DND-41 (cell line): Measurements from ENCODE around the gene BAZ2A.

Experiments
- ATAC-seq: fragments of 200-7000 bp; cut with Tn5 transposase; 3 replicates; pipeline ENCODE4 v1.9.1; 2021; ENCODE audit warnings: low read depth; ENCODE audit not compliant: insufficient read depth
- DNase-seq: peaks from one replicate; pipeline ENCODE4 v3.0.0-alpha.2; 2020
- H2AFZ ChIP-seq: 2 replicates; pipeline ENCODE4 v1.6.0; 2012; ENCODE audit warnings: low read depth, low read length
- H3K27ac ChIP-seq: 2 replicates; pipeline ENCODE4 v1.5.1; 2012; ENCODE audit warnings: low read length, inconsistent platforms
- H3K27me3 ChIP-seq: fragments of 200-600 bp; sonication (generic); 2 replicates; pipeline ENCODE4 v1.6.0; 2012; ENCODE audit warnings: low read length, mild to moderate bottlenecking, inconsistent platforms; ENCODE audit not compliant: insufficient read depth, poor library complexity
- H3K36me3 ChIP-seq: 2 replicates; pipeline ENCODE4 v1.5.1; 2012; ENCODE audit warnings: low read length, inconsistent platforms; ENCODE audit not compliant: insufficient read depth
- H3K4me1 ChIP-seq: 2 replicates; pipeline ENCODE4 v1.5.1; 2012; ENCODE audit warnings: mild to moderate bottlenecking, low read length; ENCODE audit not compliant: insufficient read depth
- H3K4me2 ChIP-seq: 2 replicates; pipeline ENCODE4 v1.6.0; 2012; ENCODE audit warnings: mild to moderate bottlenecking, moderate library complexity, low read length, inconsistent platforms; ENCODE audit not compliant: insufficient read depth
- H3K4me3 ChIP-seq, 2 experiments: fragments of 200-600 bp in 1 of 2; shearing (Covaris generic) in 1 of 2; 2 replicates each; pipeline ENCODE4 v1.5.1; 2012 to 2016; ENCODE audit warnings: inconsistent platforms in 2 of 2, low read length in 2 of 2, mild to moderate bottlenecking in 2 of 2, low read depth in 1 of 2, moderate library complexity in 1 of 2
- H3K79me2 ChIP-seq: 2 replicates; pipeline ENCODE4 v1.6.0; 2012; ENCODE audit warnings: low read length, inconsistent platforms; ENCODE audit not compliant: insufficient read depth
- H3K9ac ChIP-seq: 2 replicates; pipeline ENCODE4 v1.6.0; 2012; ENCODE audit warnings: low read depth, mild to moderate bottlenecking, inconsistent platforms, low read length, moderate library complexity
- H3K9me3 ChIP-seq: 2 replicates; pipeline ENCODE4 v1.5.1; 2012; ENCODE audit warnings: low read length, moderate library complexity, mild to moderate bottlenecking, inconsistent platforms; ENCODE audit not compliant: insufficient read depth, severe bottlenecking
- H4K20me1 ChIP-seq: 2 replicates; pipeline ENCODE4 v1.6.0; 2012; ENCODE audit warnings: low read length; ENCODE audit not compliant: insufficient read depth
- EZH2 ChIP-seq: IDR thresholded peaks from 3 replicates; pipeline ENCODE4 v1.6.1; 2012; ENCODE audit warnings: borderline replicate concordance, low read depth, mild to moderate bottlenecking, moderate library complexity, low read length, inconsistent platforms; ENCODE audit not compliant: severe bottlenecking
- TF ChIP-seq, protein P1 (sequence below): IDR thresholded peaks from 2 replicates; pipeline ENCODE4 v1.5.1; 2012; ENCODE audit warnings: borderline replicate concordance, low read length, moderate library complexity, mild to moderate bottlenecking; ENCODE audit not compliant: poor library complexity, severe bottlenecking; ENCODE audit errors: extremely low read depth

The BAZ2A gene

DNA sequence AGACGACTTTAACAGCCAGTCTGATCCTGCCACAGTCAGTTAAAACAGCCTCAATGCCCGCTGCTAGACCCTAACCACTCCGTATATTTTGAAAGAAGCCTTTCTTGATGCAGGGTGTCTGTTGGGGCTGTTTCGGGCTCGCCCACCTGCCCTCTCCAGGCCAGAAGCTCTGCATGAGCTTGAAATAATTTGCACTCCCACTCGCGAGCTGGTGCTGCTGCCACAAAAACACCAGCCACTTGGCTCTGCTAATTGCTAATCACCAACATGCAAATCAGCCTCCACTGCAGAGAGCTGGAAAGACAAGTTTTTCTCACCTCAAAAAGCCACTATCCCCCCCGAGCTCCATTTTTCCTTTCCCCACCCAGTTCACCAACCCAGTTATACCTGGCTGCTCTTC lies 15.5 kb downstream of the BAZ2A start:
- no peak for DNase-seq
- Histone ChIP-seq H2AFZ (no peak overlapping the region), H3K9ac (no peak overlapping the region), H3K9me3 (no peaks in the 10 kb centered on the region), H3K27me3 (no peaks in the 10 kb centered on the region), H3K27ac (no peak overlapping the region), H3K36me3 (peaks cover 84% of the 10 kb centered on the region), H3K4me1 (no peaks in the 10 kb centered on the region), H4K20me1 (peaks cover 13% of the 10 kb centered on the region), H3K4me3 (no peak overlapping the region), H3K4me2 (no peak overlapping the region), H3K79me2 (peaks cover 33% of the 10 kb centered on the region)
- no peak for TF ChIP-seq EZH2
- TF ChIP-seq, protein P1, sequence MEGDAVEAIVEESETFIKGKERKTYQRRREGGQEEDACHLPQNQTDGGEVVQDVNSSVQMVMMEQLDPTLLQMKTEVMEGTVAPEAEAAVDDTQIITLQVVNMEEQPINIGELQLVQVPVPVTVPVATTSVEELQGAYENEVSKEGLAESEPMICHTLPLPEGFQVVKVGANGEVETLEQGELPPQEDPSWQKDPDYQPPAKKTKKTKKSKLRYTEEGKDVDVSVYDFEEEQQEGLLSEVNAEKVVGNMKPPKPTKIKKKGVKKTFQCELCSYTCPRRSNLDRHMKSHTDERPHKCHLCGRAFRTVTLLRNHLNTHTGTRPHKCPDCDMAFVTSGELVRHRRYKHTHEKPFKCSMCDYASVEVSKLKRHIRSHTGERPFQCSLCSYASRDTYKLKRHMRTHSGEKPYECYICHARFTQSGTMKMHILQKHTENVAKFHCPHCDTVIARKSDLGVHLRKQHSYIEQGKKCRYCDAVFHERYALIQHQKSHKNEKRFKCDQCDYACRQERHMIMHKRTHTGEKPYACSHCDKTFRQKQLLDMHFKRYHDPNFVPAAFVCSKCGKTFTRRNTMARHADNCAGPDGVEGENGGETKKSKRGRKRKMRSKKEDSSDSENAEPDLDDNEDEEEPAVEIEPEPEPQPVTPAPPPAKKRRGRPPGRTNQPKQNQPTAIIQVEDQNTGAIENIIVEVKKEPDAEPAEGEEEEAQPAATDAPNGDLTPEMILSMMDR: no peak
- no peak for ATAC-seq

DNA sequence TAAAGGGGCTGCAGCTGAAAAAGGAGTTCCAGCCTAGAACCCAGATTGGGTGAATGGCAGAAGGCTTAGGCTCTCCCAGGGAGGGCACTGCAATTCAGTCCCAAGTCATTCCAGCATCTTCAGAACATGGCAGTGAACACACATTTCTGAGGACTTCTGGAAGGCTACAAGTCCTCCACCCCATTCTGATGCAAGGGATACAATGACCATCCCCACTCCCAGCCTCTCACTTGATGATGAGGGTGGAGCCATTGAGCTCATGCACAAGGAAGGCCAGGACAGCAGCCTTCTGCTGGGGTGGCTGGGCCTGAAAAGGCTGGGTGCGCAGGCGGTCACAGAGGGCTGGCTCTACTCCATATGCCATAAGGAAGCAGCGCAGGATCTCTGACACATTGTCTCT lies 25.8 kb downstream of the BAZ2A start:
- Histone ChIP-seq H3K4me1 (no peaks in the 10 kb centered on the region), H4K20me1 (no peaks in the 10 kb centered on the region), H3K27me3 (no peaks in the 10 kb centered on the region), H2AFZ (no peak overlapping the region), H3K36me3 (peaks cover 88% of the 10 kb centered on the region), H3K27ac (no peak overlapping the region), H3K9ac (no peak overlapping the region), H3K4me3 (no peak overlapping the region), H3K79me2 (no peaks in the 10 kb centered on the region), H3K4me2 (no peak overlapping the region), H3K9me3 (no peaks in the 10 kb centered on the region)
- ATAC-seq: no peak
- no peak for DNase-seq
- TF ChIP-seq EZH2: no peak
- TF ChIP-seq, protein P1: no peak

DNA sequence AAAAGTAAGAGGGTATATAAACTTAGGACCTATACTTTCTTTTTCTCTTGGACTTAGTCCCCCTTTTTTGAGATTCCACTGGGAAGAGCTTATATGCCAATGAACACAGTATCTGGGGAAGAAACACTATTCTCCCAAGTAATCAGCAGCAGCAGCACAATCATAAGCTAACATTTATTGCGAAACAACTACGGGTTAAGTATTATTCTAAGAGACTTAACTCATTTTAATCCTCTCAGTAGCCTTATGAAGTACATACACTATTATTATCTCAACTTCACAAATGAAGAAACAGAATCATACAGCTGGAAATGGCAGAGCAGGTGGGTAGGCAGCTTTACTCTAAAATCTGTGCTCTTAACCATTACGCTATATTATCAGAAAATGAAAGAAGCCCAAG lies 27.9 kb downstream of the BAZ2A start:
- no peaks in the 10 kb centered on the region for H3K4me1 ChIP-seq
- no peaks in the 10 kb centered on the region for H3K79me2 ChIP-seq
- peaks cover 98% of the 10 kb centered on the region for H3K36me3 ChIP-seq
- ATAC-seq (no peak), DNase-seq (no peak)
- no peak overlapping the region for H3K4me2 ChIP-seq
- H3K4me3 ChIP-seq: no peak overlapping the region
- TF ChIP-seq EZH2: no peak
- TF ChIP-seq, protein P1: no peak
- no peaks in the 10 kb centered on the region for H4K20me1 ChIP-seq
- no peaks in the 10 kb centered on the region for H3K27me3 ChIP-seq
- no peaks in the 10 kb centered on the region for H3K9me3 ChIP-seq
- H2AFZ ChIP-seq: no peak overlapping the region
- H3K9ac ChIP-seq: no peak overlapping the region
- no peak overlapping the region for H3K27ac ChIP-seq

DNA sequence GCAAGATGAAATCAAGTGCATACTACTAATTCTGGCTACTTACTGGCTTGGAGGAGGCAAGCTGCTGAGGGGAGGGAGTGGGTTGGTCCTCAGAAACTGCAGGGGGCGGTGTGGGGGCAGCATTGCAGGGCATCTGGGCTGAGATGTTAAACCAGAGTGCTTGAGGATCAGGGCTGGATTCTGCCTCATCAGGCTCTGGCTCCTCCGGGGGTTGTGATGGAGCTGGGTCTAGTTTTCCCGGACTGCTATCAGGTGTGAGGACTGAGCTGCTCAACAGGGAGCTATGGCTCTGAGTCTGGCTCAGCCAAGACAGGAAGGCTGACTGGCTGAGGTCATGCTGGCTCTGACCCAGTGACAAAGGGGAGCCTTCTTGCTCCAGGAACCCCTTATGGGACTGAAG lies 28.6 kb downstream of the BAZ2A start:
- H3K4me2 ChIP-seq: no peak overlapping the region
- no peak overlapping the region for H2AFZ ChIP-seq
- no peaks in the 10 kb centered on the region for H3K27me3 ChIP-seq
- H3K9ac ChIP-seq: no peak overlapping the region
- H3K4me3 ChIP-seq: no peak overlapping the region
- ATAC-seq (peak; percentile 67), DNase-seq (peak; percentile 48)
- no peaks in the 10 kb centered on the region for H3K9me3 ChIP-seq
- no peaks in the 10 kb centered on the region for H4K20me1 ChIP-seq
- H3K79me2 ChIP-seq: no peaks in the 10 kb centered on the region
- H3K27ac ChIP-seq: no peak overlapping the region
- TF ChIP-seq, protein P1: peak; percentile 59
- no peak for TF ChIP-seq EZH2
- H3K4me1 ChIP-seq: no peaks in the 10 kb centered on the region
- H3K36me3 ChIP-seq: peaks cover 98% of the 10 kb centered on the region
